GM18508 (cell line): ENCODE results near the gene P4HA1.

ENCODE experiments used
- ATAC-seq: cut with Tn5 transposase; IDR thresholded peaks from one replicate; pipeline ENCODE4 v1.9.1; 2021; ENCODE audit warnings: moderate number of reproducible peaks; ENCODE audit not compliant: insufficient read depth, unreplicated experiment

The P4HA1 gene

GRCh38 chr10:73095481-73096021, 1.1 kb downstream of the P4HA1 start:
- no peak for ATAC-seq

DNA sequence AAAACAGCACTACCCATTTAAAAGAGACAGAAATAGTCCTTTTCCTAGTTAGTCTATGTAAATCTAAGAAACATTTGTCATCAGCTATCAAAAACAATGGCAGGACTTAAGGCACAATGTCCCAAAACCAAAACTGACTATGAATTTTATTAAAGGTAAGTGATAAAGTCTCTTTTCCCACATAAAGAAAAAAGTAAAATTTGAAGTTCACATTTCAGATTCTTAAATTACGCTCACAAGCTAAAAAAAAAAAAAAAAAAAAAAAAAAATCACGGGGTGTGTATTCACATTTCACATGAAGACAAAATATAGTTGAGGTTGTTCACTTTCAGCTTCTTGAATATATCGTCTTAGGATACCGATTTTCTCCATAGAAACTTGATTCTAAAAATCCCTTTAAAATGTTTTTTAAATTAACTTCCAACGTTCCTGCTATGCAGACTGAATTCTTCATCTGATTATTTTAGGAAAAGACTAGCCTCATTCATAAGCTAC, 1.6 kb downstream of the P4HA1 start:
- ATAC-seq = no peak

- ATAC-seq = no peak
Measured at GRCh38 chr10:73093922-73094850, 2.5 kb downstream of the P4HA1 start.

DNA sequence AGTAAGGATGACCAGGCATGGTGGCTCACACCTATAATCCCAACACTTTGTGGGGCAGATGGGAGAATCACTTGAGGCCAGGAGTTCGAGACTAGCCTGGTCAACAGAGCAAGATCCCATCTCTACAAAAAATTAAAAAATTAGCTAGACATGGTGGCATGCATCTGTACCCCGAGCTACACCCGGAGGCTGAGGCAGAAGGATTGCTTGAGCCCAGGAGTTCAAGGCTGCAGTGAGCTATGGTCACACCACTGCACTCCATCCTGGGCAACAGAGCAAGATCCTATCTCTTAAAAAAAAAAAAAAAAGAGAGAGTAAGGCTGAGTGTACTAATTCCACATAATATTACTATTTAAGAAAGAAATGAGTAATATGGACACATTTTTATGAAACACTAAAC, 3.8 kb downstream of the P4HA1 start:
- ATAC-seq = no peak

DNA sequence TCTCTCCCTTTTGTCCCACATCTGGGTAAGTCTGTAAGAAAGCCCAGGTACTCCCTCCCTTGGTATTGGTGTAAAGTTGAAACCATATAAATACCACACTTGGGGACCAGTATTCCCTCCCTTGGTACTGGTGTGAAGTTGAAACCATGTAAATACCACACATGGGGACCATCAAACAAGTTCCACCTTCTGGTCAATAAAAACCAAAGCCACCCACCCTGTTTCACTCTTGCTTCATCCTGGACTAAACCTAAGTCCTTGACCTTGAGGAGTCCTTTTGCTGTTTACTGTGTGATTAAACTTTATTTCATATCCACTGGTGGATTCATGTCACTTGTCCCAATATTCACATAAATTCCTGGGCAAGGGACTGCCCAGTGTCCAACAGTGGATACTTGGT, 8.4 kb downstream of the P4HA1 start:
- no peak for ATAC-seq

GRCh38 chr10:73086816-73087215, 9.8 kb downstream of the P4HA1 start:
- no peak for ATAC-seq

DNA sequence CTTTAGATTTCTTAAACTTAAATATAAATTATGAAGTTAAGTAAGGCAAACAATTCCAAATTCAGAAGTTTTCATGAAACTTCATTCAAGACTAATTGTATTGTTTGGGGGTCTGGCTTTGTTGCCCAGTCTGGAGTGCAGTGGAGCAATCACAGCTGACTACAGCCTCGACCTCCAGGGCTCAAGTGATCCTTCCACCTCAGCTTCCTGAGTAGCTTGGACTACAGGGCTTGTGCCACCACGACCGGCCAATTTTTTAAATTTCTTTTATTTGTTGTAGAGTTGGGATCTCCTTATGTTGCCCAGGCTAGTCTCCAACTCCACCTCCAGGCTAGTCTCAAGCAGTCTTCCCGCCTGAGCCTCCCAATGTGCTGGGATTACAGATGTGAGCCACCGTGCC, 12.5 kb downstream of the P4HA1 start:
- ATAC-seq = no peak

DNA sequence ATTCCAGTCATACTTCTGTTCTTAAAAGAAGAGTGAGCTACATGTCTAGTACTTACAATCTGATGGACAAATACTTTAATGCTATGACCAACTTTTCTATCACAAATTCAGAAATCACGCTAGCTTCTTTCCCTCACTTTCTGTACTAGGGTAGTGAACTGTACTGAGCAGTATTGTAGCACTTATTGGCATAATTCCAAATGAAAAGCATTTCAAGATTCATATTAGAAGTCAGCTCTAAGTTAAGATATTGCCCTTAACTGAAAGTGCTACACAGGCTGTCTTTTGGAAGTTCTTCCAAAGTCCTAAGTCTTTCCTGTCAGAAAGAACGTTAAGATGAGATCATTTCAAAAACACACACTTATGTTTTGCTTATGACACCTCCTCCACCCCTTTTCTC, 13.4 kb downstream of the P4HA1 start:
- no peak for ATAC-seq

DNA sequence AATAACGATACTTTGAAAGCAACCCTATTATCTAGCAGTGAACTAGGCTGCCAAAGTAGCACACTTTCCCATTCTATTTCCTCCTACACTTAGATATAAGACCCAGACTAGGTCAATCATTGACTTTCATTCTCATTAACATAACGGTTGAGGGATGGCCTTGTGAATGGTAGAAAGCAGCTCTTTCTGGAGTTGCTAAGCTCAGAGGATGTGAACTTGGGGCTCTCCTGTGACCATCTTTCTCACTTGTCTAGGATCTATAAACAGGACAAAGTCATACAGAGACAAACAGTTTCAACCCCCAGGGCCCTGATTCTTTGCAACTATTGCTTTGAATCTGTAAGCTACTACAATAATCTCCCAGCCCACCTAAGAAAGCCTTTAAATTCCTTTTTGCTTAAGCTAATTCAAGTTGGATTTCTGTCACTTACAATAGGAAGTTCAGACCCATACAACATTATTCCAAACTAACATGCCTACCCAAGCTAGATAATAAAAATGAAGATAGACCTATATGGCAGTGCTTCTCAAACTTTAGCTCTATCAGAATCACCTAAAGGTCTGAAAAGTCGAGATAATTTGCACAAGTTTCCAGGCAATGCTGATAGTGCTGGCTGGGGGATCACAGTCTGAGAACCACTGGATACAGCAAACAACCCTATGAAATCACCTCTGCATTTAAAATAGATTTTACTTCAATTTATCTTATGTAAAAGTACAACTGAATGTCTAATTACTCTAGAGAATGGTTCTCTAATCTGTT, 16.7 kb downstream of the P4HA1 start:
- peak; percentile 55 for ATAC-seq

DNA sequence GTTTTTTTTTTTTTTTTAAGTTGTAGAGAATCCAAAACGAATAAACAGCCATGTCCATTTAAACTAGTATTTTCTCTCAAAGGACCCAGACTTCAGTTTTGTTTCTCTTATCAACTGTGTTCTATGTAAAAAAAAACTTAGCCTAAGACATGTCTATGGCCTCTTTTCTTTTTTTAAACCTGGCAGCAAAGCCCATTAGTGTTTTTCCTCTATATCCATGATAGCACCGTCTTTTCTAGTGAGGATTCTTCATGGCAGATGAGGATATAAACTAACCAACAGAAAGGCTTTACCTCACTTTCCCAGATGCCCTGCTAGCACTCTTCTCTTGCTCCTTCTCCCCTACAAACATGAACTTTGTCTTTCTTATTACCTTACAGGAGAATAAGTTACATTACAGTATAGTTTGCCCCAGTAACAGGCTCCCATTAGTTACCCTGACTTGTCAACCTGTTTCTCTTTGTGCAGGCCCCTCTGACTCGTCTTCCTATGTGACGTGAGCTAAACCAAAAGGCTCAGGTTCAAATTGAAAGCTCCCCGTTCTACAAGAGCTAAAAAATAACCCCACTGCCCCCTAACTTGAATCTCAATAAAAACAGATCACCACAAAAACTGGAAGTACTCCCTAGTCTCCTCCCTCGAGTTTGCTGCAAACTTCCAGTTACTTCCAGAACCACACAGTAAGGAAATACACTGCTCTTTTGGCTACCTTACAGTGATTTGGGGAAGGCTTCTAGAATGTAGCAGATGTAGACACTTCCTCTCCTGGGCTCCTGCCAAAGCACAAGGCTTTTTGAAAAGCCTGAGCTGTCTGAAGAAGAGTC, 20.1 kb downstream of the P4HA1 start:
- no peak for ATAC-seq

GRCh38 chr10:73075829-73076228, 20.8 kb downstream of the P4HA1 start:
- ATAC-seq = no peak

DNA sequence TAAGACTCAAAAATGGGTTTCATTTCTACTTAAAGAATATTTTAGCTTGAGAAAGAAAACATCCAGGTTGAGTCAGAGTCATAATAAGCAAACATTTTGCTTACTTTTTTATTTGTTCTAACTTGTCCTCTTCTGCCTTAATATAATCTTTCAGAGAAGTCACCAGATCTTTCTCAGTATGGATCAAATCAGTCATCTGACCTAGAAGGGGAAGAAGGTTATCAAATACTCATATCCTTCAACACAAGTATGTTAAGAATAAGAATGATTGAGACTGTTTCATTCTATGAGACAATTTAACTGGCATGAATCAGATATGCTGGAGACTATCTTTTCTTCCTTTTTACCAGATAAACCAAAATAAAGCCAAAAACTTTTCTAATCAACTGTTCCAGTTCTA, 23.0 kb downstream of the P4HA1 start:
- no peak for ATAC-seq

- no peak for ATAC-seq
Measured at GRCh38 chr10:73065441-73065840, 31.2 kb downstream of the P4HA1 start.

GRCh38 chr10:73061743-73062142, 34.9 kb downstream of the P4HA1 start:
- ATAC-seq = no peak

DNA sequence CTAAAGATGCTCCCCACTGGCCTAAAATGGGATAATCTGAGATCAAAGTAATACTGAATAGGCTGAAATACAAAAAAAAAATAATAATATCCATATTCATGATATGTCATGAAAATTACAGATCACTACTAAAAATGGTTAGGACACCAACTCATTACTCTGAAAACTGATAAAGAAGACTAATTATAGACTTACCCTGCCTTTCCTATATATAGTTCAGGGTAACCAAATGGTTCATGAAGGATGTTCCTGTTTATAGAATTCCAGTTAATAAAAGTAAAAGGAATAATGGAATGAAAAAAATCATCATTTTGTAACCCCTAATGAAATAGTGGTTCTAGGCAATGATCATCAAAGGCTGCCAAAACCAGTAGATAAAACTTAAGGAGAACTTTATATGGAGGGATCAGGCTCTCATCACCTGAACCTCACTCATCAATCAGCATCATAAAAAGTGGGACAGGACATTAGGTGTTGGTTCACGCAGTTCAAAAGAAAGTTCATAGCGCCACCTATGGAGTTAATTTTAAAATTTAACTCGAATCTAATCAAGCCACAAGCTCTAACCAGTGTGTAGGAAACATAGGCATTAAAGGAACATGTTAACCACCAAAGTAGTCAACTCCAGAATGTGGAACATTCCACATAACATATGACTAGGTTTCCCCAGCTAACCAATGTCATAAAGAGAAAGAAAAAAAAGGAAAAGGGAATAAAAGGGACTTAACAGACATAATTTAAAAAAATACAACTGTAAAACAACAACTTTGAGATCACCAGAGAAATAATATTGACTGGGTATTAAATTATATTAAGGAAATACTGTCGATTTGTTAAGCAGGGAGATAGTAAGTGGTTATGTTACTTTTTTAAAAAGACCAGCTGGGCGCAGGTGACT, 35.7 kb downstream of the P4HA1 start:
- ATAC-seq = no peak

GRCh38 chr10:73060173-73060572, 36.5 kb downstream of the P4HA1 start:
- no peak for ATAC-seq

- ATAC-seq = no peak
Measured at GRCh38 chr10:73058057-73058591, 38.5 kb downstream of the P4HA1 start.

DNA sequence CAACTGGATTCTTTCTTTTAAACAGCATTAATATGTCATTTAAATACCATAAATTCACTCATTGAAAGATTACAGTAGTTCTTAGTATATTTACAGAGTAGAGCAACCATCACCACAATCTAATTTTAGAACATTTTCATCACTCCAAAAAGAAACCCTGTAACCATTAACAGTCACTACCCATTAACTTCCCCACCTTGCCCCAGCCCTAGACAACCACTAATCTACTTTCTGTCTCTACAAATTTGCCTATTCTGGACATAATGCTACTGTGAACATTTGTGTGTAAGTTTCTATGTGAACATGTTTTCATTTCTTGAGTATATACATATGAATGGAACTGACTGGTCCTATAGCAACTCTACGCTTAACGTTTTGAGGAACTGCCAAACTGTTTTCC, 42.4 kb downstream of the P4HA1 start:
- peak; percentile 58 for ATAC-seq

- ATAC-seq = no peak
Measured at GRCh38 chr10:73053275-73053674, 43.4 kb downstream of the P4HA1 start.
